ENCODE measurements around the gene BAIAP2. TPM values are rescaled to one million over a fixed set of nuclear protein-coding genes. Genes with fewer than 3 reads are reported as not detected.
"Not testable (repeated sequence)": the region's sequence is repeated elsewhere in the genome, so short reads cannot be mapped to it uniquely, and the experiment has no call there.

The BAIAP2 gene
- total and polyA plus RNA-seq, 8 donors, result 4.7 to 16.4 (median 11.1) TPM

DNA sequence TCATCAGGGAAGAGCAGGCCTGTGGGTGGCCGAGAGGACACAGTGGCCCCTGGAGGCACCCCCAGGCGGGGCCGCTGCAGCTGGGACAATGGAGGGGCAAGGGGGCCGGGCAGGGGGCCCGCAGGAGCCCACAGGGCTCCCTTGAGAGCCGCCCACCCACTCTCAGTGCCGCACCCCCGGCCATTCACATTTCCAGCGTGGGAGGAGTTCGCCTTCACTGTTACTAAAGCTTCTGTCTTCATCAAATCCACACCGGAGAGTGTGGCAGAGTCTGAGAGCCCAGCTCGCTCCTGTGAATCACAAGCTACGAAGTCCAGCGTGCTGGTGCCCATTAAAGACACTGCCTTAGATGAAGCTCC, 109.5 kb downstream of the BAIAP2 start:
- FAIRE-seq (no peak), DNase-seq (no peak), ATAC-seq (no peak)
- no peaks in the 10 kb centered on the region for H3K27me3 ChIP-seq
- intact Hi-C loops (cut with DNase I), result loop anchor here in 2 of 3 donors (5.0 kb wide), 3 partner anchors 48 to 393 kb away; no protein-coding TSS in a partner anchor
- WGBS, 2 donors, result 89 to 93% methylated on average over 12 to 14 of the region's 14 CpGs
- H3K4me3 ChIP-seq, result no peak overlapping the region
- H3K4me1 ChIP-seq, result peaks cover 0 to 3% (median 0%) of the 10 kb centered on the region in 3 donors
- TF ChIP-seq, protein P1, sequence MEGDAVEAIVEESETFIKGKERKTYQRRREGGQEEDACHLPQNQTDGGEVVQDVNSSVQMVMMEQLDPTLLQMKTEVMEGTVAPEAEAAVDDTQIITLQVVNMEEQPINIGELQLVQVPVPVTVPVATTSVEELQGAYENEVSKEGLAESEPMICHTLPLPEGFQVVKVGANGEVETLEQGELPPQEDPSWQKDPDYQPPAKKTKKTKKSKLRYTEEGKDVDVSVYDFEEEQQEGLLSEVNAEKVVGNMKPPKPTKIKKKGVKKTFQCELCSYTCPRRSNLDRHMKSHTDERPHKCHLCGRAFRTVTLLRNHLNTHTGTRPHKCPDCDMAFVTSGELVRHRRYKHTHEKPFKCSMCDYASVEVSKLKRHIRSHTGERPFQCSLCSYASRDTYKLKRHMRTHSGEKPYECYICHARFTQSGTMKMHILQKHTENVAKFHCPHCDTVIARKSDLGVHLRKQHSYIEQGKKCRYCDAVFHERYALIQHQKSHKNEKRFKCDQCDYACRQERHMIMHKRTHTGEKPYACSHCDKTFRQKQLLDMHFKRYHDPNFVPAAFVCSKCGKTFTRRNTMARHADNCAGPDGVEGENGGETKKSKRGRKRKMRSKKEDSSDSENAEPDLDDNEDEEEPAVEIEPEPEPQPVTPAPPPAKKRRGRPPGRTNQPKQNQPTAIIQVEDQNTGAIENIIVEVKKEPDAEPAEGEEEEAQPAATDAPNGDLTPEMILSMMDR (IDR thresholded peaks at IDR 0.05), result no peak
- H3K27ac ChIP-seq, result no peak overlapping the region
- no peaks in the 10 kb centered on the region for H3K9me3 ChIP-seq
- no peaks in the 10 kb centered on the region for H3K36me3 ChIP-seq

DNA sequence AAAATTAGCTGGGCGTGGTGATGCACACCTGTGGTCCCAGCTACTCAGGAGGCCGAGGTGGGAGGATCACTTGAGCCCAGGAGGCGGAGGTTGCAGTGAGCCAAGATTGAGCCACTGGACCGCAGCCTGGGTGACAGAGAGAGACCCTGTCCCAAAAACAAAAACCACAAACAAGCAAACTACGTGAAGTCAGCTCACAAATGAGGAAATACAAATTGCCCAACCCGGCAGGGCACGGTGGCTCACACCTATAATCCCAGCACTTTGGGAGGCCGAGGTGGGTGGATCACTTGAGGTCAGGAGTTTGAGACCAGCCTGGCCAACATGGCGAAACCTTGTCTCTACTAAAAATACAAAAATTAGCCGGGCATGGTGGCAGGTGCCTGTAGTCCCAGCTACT, 111.3 kb downstream of the BAIAP2 start:
- H3K4me1 ChIP-seq; H3K36me3 ChIP-seq; H3K27me3 ChIP-seq; H3K27ac ChIP-seq; H3K9me3 ChIP-seq; FAIRE-seq; ATAC-seq; intact Hi-C loops (cut with DNase I); DNase-seq; H3K4me3 ChIP-seq: not testable (repeated sequence)
- 84 to 86% methylated on average over 8 to 10 of the region's 10 CpGs for WGBS, 2 donors

DNA sequence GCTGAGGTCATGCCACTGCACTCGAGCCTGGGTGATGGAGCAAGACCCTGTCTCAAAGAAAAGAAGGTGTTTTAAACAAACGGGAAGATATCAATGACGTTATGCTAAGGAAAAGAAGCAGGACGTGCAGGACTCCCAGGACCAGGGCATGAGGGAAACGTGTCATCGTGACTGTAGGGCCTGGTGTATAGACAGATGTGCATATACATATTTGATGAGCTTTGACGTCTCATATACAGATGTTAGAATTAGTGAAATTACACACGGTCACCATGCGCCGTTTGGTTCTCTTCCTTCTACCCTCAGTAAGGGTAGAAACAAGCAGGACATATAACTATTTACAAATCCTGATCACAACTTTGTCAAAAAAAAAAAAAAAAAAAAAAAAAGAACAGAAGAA, 112.8 kb downstream of the BAIAP2 start:
- TF ChIP-seq, protein P1 (IDR thresholded peaks at IDR 0.05), result no peak
- DNase-seq (no peak), FAIRE-seq (no peak), ATAC-seq (no peak)
- no peaks in the 10 kb centered on the region for H3K27me3 ChIP-seq
- 80 to 83% methylated on average over 10 of the region's 10 CpGs for WGBS, 2 donors
- H3K36me3 ChIP-seq, result no peaks in the 10 kb centered on the region
- intact Hi-C loops (cut with DNase I), result no loop called here
- no peak overlapping the region for H3K27ac ChIP-seq
- no peaks in the 10 kb centered on the region for H3K9me3 ChIP-seq
- no peak overlapping the region for H3K4me3 ChIP-seq
- peaks cover 0 to 3% (median 0%) of the 10 kb centered on the region in 3 donors for H3K4me1 ChIP-seq

DNA sequence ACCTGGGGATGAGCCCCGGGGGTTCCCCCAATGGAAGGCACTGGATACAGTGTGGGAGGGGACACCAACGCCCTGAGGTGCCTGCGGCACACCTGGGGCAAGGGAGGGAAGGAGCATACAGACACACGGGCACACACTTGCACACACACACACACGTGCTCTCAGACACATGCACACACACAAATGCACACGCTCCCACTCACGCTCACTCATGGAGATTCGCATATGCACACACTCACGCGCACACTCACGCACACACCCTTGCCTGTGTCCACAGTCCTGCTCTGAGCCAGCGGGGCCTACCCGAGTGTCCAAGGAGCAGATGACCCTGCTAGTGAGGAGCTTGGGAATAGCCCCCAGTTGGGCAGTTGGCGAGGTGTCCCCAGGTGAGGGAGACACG, 113.6 kb downstream of the BAIAP2 start:
- no peaks in the 10 kb centered on the region for H3K9me3 ChIP-seq
- H3K4me1 ChIP-seq, result no peaks in the 10 kb centered on the region
- WGBS, 2 donors, result 85 to 91% methylated on average over 14 to 15 of the region's 15 CpGs
- TF ChIP-seq, protein P1 (IDR thresholded peaks at IDR 0.05), result no peak
- peak in 1 of 4 donors; percentile 11 for ATAC-seq
- H3K27ac ChIP-seq, result no peak overlapping the region
- no peaks in the 10 kb centered on the region for H3K27me3 ChIP-seq
- H3K36me3 ChIP-seq, result no peaks in the 10 kb centered on the region
- no peak for DNase-seq
- H3K4me3 ChIP-seq, result no peak overlapping the region
- intact Hi-C loops (cut with DNase I), result no loop called here
- no peak for FAIRE-seq

DNA sequence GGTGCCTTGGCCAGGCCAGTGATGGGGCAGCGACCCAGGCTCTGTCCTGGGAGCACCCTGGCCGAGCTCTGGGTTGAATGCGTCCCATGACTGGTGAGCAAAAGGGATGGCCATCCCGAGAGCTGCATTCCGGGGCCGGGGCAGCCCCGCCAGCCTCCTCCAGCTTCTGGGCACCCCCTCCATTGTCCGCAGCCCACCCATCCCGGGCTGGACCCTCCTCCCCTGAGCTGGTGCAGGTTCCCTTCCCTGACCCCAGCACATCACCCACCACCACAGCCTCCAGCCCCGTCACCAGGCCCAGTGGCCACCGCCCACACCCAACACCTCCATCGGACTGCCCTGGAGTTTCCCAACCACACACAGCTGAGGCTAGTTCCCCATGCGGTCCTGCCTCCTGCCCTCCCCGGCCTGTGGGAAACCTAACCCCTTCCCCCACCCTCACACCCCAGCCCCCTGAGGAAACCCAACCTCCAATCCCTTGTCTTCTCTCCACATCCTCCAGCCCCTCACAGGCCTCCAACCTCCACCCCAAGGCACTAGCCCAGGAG, 114.1 kb downstream of the BAIAP2 start:
- H3K4me3 ChIP-seq, result no peak overlapping the region
- ATAC-seq, result peak in 1 of 4 donors; percentile 8

More for the DNA sequence above, 114.1 kb downstream of the BAIAP2 start:
- 89 to 95% methylated on average over 12 to 14 of the region's 14 CpGs for WGBS, 2 donors
- Histone ChIP-seq H3K27me3 (no peaks in the 10 kb centered on the region), H3K27ac (no peak overlapping the region), H3K4me1 (no peaks in the 10 kb centered on the region), H3K36me3 (no peaks in the 10 kb centered on the region), H3K9me3 (no peaks in the 10 kb centered on the region)
- intact Hi-C loops (cut with DNase I), result no loop called here
- no peak for DNase-seq
- TF ChIP-seq, protein P1 (IDR thresholded peaks at IDR 0.05), result no peak
- FAIRE-seq, result no peak
